Measurements from ENCODE around the gene EMD. TPM values are rescaled to one million over a fixed set of nuclear protein-coding genes. Genes with fewer than 3 reads are reported as not detected.
"Not testable (repeated sequence)": the region's sequence is repeated elsewhere in the genome, so short reads cannot be mapped to it uniquely, and the experiment has no call there.

Gene EMD
- 70.5 and 87.0 TPM in 2 replicates for total RNA-seq (2014; rRNA removed; shearing (Covaris generic))

DNA sequence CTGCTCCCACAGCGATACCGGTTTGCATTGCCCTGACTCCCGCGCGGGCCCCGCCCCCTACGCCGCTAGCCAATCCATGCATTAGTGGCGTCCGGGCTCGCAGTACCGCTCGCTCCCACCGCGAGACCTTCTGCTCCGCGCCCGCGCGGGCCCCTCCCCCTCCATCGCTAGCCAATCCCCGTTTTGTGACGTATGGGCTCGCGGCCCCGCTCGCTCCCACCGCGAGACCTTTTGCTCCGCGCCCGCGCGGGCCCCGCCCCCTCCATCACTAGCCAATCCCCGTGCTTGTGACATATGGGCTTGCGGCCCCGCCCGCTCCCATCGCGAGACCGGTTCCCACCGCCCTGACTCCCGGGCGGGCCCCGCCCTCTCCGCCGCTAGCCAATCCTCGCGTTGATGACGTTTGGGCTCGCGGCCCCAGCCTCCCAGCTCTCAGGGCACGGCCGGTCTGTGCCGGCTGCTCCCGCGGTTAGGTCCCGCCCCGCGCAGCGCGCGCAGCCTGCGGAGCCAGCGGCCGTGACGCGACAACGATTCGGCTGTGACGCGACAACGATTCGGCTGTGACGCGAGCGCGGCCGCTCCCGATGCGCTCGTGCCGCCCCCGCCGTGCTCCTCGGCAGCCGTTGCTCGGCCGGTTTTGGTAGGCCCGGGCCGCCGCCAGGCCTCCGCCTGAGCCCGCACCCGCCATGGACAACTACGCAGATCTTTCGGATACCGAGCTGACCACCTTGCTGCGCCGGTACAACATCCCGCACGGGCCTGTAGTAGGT, at the start of gene EMD:
Gene EMD (plus strand): TSS at position 497 of the 770 bp plus-strand sequence. CDS start 190 bp downstream, at position 687.
- DNase-seq (ENCODE audit: low spot score), result peak; percentile 99

DNA sequence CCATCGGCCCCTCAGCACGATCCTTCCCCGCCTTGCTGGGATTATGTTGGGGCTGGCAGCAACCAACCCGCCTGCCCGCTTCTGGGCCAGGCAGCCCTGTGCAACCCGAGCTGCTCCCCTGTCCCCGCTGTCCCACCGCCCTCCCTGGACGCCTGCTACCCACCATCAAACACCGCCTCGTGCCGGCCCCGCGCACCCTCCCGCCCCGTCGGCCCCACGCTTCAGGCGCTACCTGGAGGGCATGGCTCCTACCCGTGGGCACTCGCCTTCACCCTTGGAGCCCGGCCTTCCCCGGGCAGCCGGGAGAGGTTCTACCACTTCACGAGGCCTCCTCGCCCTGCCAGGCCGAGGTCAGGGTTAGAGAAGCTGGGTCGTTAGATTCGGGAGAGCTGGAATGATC, 46.5 kb upstream of the EMD start:
- no peak for DNase-seq (ENCODE audit: low spot score)

DNA sequence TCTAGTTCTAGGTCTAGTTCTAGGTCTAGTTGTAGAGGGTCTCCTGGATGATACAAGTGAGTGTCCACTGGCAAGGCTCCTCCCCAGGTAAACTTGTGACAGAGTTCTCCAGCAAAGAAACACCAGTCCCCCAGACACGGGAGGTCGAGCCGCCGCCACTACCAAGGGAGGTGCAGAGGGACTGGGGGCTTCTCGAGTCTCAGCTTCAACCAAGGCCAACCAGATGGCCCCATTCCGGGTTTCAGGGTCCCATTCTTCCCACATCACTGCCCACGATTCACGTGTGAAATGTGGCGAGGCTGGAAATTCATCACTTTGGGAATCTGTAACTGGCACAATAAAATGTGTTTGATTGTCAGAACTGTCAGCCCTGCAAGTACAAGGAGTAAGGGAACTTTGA, 46.0 kb upstream of the EMD start:
- no peak for DNase-seq (ENCODE audit: low spot score)

DNA sequence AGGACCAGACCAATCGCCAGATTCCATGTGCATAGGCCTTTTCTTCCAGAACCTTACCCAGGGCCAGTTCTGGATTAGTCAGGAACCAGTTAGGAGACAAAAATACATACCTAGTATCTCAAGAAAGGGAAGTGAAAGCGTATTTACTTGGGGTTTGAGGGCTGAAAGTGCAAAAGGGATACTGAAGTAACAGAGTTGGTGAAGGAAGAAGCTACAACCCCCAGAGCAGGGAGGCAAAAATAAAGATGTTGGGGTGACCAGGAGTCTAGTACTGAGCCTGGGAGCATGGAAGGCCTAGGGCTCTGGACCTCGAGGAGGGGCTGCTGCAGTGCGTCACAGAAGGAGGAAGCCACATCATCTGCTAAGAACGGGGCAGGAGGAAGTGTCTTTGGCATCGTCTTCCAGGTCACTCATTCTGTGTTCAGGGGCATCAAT, 45.2 kb upstream of the EMD start:
- no peak for DNase-seq (ENCODE audit: low spot score)

DNA sequence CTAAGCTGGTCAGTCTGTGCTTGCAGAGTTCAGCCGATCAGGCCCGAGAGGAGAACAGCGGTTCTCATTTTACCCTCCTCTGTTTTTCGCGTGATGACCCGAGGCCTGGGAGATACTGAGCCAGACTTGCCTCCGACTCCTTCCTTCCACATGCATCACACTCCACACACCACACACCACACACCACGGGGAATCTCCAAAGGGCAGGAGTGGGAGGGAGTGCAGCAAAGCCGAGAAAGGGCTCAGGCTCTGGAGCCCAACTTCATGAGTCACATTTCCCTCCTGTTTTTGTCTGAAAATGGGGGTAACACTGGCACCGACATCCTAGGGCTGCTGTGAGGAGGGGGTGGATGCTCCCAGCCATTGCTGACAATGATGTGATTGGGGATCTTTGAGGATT, 44.6 kb upstream of the EMD start:
- no peak for DNase-seq (ENCODE audit: low spot score)

DNA sequence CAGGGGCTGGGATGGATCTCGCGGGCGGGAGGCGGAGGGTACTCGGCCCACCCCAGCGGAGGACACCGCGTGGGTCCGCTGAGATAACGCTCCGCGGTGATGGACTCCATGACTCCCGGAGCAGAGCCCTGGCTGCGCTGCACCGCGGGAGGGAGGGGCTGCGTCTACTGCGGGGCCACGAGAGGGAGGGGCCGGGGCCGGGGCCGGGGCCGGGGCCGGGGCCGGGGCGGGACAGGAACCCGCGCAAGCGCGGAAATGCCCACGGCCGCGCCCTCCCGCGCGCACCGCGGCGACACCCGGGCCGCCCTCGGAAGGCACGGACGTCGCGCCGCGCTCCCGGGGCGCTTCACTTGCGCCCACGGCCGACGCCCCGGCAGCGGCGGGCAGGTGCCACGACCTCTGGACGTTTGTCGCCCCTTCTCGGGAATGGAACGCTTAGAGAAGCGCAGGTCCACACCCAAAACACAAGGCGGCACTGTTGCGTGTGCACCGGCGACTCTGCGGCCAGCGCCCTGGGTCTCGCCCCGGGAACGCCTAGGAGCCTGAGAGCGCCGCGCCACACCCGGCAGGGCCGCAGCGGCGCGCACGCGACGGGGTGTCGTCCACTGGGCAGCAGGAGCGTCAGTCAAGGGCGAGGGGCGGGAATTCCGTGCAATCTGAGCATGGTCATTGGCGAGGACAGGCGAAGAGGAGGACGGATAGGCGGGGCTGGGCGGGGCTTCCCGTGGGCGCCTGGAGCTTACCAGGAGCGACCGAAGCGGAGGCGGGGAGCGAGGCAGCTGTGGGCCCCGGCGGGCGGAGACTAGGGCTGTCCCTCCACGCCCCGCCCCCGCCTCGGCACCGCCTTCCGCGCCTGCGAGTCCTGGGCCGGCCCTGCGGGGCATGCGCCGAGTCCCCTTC, 37.4 kb upstream of the EMD start:
- not testable (repeated sequence) for DNase-seq (ENCODE audit: low spot score)

DNA sequence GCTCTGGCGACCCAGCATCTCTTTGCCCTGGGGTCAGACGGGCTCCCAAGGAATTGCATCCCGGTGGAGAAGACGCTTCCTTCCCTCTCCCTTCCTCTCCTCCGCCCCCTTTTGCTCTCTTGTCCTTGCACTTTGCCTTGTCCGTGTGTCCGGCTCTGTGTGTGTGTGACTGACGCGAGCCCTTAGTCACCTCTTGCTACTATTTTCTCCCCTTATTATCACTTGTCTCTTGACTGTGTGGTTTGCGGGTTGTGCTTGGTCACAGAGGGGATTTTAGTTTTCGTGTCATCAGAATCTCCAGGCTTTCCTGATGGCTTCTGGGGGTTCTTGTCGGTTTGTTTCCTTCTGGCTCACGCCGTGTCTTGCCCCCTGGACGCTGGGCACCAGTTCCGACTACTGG, 36.0 kb upstream of the EMD start:
- DNase-seq (ENCODE audit: low spot score), result not testable (repeated sequence)

DNA sequence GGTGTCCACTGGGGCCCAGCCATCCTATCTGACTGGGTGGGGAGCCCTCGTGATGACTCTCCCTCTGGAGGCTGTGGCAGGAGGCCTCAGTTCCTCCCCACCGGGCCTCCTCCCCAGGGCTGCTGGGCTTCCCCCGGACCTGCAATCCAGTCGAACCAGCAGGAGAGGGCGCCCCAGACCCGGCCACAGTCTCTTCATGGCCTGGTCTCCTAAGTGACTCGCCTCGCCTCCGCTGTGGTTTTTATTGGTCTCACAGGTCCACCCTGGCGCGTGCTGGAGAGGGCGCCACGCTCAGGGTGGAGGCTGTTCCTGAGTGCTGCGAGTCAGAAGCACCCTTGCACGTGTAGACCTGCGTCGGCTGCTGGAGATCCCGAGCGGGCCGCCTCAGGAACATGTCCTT, 35.5 kb upstream of the EMD start:
- DNase-seq (ENCODE audit: low spot score), result not testable (repeated sequence)

DNA sequence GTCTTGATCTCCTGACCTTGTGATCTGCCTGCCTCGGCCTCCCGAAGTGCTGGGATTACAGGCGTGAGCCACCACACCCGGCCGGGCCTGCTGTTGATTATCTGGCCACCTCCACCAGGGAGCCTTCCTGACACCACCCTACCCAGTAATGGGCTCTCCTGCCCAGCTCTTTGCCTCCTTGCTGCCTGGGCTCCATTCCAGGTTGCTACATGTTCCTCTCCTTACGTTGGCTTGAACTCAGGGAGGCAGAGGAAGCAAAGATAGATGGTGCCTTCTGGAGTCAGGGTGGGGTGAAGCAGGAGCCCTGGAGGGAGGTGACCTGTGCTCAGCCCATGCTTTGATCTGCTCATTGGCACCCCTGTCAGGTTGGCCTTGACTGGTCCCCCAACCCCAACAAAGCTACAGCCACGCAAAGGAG, 31.0 kb upstream of the EMD start:
- no peak for DNase-seq (ENCODE audit: low spot score)

DNA sequence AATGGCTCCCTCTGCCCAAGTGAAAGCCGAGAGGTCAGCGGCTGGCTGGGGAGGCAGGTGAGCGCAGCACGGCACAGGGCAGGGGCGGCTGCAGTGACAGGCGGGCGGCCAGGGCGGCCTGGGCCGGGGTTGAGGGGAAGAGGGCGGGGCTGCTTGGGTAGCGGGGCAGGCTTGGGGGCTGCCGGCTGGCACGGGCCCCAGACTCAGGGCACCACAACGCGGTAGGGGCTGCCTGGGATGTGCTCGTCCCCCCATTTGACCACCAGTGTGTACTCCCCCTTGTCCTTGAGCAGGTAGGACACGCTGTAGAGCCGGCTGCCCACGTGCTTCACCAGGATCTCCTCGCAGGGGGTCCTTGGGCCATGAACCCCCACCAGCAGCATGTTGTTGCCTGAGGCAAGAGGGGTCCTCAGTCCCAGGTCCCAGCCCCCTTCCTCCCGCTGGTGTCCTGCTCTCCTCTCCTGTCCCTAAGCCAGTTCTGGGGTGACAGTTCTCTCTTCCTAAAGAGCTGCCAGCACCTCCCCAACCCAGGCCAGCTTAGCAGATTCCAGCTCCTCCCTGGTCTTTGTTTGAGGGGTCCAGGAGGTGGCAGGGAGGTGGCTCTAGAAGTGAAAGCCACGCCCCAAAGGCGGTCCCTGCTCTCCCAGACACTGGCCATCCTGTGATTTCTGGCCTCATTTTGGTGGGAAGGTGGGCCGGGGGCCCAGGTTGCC, 30.3 kb upstream of the EMD start:
- DNase-seq (ENCODE audit: low spot score), result no peak

DNA sequence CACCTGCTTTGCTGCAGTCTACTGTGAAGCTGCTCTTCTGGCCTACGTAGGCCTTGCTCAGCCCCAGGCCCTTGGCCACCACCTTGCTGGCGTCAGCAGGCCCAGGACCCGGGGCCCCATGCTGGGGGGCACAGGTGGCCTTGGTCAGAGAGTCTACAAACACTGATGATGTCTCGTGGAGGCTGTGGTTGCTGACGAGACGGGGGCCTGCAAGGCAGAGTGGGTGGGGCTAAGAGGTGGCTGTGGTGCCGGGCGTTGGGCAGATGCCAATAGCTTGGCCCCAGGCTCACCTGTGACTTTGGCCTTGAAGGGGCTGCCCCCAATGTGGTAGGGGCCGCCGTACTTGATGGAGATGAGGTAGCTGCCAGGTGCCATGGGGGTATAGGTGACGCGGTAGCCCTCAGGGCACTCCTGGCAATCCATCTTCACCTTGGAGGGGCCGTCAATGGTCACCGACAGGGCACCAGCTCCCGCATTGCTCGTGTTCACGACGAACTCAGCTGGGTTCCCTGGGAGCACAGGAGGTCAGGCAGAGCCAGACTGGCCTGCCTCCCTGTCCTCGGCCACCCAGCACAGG, 29.6 kb upstream of the EMD start:
- DNase-seq (ENCODE audit: low spot score), result no peak

DNA sequence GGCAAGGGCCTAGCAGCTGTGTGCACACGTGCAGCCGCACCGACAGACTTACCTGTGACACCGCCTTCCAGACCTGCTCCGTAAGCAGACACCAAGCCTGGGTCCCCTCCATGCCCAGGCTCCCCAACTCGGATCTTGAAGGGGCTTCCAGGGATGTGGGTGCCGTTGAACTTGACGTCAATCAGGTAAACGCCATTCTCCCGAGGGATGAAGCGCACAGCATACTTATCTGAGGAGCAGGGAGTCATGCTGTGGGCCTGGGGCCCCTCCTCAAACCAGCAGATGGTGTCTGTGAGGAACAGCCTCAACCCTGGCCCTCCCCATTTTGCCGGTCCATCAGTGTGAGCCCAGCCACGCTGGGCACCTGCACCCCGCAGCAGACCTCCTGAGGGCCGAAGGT, 29.1 kb upstream of the EMD start:
- no peak for DNase-seq (ENCODE audit: low spot score)

DNA sequence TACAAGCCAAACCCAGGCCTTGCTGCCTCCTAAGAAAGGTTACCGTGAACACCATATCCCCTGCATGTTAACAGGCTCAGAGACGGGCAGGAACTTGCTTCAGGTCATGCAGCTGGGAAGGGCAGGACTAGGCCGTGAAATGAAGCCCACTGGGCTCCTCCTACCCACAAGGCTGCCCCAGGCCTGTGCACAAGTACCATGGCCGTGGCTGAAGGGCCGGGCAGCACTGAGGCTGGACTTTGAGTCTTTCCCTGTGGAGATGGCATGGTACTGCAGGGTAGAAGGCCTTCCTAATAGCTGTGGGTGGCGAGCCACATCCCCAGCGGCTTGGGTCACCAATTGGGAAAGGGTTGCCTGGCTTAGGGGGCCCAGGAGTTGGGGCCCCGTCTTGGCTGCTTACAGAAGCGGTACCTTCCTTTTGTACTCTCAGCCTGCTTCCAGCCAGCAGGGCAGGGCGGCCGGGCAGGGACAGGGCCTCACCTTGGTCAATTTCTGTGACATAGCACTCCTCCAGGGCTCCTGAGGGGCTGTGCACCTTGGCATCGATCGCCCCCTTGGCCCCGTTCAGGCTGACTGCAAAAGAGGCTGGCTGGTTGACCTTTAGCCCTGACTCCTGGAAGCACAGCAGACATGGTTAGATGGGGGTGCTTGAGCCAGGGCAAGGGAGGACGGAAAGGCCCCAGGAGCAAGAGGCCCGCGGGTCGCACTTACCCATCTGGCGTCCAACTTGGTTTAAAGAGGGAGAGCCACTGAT, 28.5 kb upstream of the EMD start:
- DNase-seq (ENCODE audit: low spot score), result no peak

DNA sequence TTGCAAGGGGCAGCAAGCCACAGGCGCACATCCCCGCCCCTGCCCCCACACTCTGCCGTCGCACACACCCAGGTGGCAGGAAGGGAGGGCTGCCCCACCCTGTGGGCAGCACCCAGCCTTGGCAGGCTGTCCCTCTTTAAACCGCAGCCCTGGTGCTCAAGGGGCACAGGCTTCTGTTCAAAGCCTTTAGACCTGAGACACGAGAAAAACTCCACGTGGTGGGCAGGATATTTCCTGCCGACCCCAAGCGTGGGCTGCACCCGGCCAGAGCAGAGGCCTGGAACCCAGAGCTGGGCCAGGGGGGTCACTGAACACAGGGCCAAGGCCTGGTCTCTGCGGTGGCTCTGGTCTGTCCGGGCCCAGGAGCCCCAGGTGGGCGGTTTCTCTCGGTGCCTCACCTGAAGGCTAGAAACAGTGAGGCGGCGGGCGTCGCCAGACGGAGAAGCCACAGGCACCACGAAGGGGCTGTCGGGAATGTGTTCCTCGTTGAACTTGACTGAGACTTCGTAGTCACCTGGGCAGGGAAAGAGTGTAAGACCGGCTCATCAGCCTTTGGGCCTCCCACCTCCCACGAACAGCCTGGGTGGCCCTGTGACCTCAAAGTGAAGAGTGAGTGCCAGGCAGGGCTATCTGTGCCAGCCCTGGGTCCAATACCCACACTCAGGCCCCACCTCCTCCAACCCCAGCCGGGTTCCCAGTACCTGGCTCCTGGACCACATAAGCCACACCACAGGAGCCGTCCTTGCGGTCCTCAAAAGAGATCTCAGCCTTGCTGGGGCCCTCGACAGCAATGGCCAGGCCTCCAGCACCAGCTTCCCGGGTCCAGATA, 27.7 kb upstream of the EMD start:
- DNase-seq (ENCODE audit: low spot score), result peak; percentile 66

DNA sequence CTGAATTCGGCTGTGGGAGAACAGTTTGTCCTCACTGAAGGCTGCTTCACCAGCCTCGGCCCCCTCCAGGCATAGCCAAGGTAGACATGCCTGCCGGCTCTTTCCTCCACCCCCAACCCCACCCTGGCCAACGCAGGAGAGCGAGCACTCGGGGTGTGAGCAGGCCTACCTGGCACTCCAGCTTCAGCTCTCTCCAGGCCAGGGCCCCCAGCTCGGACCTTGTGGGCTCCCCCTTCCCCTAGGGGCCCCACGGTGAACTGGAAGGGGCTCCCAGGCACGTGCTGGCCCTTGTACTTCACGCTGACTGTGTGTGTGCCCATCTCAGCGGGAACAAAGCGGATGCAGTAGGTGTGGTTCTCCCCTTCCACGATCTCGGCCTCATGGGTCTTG, 27.1 kb upstream of the EMD start:
- DNase-seq (ENCODE audit: low spot score), result no peak

DNA sequence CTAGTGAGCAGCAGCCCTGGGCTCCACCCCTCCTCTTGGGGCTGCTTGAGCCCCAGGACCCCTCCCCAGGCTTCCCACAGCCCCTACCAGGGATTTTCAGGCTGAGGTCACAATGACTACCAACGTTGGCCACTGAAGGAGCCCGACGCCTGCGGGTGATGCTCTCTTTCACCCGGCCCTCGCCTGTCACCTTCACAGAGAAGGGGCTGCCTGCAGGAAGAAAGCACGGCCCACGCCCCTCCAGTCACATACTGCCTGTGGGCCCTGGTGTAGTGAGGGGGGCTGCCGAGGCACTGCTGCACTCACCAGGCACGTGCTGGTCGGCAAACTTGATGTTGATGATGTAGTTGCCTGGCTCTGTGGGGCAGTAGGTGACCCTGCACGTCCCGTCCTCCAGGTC, 26.6 kb upstream of the EMD start:
- DNase-seq (ENCODE audit: low spot score), result no peak

DNA sequence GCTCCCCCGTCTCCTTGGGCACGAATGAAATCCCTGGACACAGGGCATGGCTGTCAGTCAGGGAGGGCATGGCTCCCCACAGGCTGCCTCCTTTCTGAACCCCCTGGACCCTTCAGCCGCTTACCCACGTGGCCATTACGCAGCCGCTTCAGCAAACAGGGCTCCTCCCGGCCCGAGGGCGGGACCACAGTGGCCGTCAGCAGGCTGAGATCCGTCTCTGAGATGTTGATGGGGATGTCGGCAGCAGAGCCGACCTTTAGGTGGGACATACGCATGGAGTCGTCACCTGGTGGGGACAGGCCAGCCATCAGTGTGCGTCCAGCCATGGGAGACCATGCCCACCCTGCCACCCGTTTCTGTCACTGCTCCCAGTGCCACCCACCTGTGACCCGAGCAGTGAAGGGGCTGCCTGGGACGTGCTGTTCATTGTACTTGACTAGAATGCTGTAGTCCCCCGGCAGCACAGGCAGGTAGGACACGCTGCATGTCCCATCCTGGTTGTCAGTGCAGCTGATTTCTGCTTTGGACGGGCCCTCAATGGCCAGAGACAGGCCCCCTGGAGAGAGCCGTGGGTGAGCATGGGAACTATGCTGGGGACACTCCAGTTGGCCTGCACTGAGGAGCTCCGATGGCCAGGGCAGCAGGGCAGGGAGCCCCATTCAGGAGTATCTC, 25.8 kb upstream of the EMD start:
- no peak for DNase-seq (ENCODE audit: low spot score)

DNA sequence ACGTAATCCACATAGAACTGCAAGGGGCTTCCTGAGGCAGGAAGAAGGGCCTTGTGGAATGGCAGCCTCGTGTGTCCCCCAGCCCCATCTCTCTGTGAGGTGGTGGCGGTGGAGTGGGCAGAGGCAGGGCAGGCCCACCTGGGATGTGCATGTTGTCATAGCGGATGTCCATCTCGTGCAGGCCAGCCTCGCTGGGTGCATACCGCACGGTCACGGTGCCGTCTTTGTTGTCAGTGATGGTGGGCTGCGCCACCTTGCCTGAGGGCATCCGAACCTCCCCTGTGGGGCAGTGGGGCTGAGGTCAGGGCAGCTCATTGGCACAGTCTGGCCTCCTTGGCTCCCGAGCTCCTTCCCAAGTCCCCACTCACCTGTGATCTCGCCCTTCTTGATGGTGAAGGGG, 25.1 kb upstream of the EMD start:
- DNase-seq (ENCODE audit: low spot score), result no peak

DNA sequence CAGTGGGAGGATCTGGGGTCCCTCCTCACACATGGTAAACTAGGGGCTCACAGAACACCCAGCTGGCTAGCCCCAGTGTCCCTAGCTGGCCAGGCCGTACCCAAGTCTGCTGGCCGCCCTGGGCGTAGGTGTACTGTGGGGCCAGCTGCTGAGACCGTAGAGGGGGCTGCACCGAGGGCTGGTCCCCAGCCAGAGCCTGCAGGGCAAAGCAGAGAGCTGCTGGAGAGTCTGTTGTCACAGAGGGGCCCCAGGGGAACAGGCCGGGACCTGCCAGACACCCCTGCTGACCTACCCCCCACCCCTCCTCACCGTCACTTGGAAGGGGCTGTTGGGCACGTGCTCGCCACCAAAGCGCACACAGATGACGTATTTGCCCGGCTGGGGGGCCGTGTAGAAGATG, 24.6 kb upstream of the EMD start:
- no peak for DNase-seq (ENCODE audit: low spot score)

Data from HT-29 (cell line).